Neural progenitor cell (in vitro differentiated cells): ENCODE data around the gene ADAMTS5. TPM values are rescaled to one million over a fixed set of nuclear protein-coding genes. Genes with fewer than 3 reads are reported as not detected.

Experiments used
- DNase-seq: peaks from one replicate; pipeline ENCODE4 v3.0.0-alpha.2; 2016; ENCODE audit warnings: low spot score
- H2AFZ ChIP-seq: fragments of 200-600 bp; sonication (generic); replicated peaks from 2 replicates; pipeline ENCODE4 v1.6.1; 2016; ENCODE audit warnings: antibody characterized with exemption
- H3F3A ChIP-seq: fragments of 200-600 bp; sonication (generic); 2 replicates; pipeline ENCODE4 v1.6.1; 2016; ENCODE audit warnings: antibody characterized with exemption, low read depth
- H3K27ac ChIP-seq: fragments of 200-600 bp; sonication (generic); 2 replicates; pipeline ENCODE4 v1.5.1; 2016; ENCODE audit warnings: mild to moderate bottlenecking
- H3K27me3 ChIP-seq: fragments of 200-600 bp; sonication (generic); 2 replicates; pipeline ENCODE4 v1.6.1; 2016; ENCODE audit warnings: mild to moderate bottlenecking, moderate library complexity
- H3K36me3 ChIP-seq: fragments of 200-600 bp; sonication (generic); 2 replicates; pipeline ENCODE4 v1.5.1; 2016
- H3K4me1 ChIP-seq: fragments of 200-600 bp; sonication (generic); 2 replicates; pipeline ENCODE4 v1.6.1; 2016; ENCODE audit warnings: mixed run types
- H3K4me2 ChIP-seq: fragments of 200-600 bp; sonication (generic); 2 replicates; pipeline ENCODE4 v1.6.1; 2016
- H3K4me3 ChIP-seq: fragments of 200-600 bp; sonication (generic); 2 replicates; pipeline ENCODE4 v1.5.1; 2016
- H3K79me2 ChIP-seq: fragments of 200-600 bp; sonication (generic); 2 replicates; pipeline ENCODE4 v1.6.1; 2016; ENCODE audit warnings: low read depth
- H3K9ac ChIP-seq: fragments of 200-600 bp; sonication (generic); 2 replicates; pipeline ENCODE4 v1.6.1; 2016
- H3K9me3 ChIP-seq: fragments of 200-600 bp; sonication (generic); 2 replicates; pipeline ENCODE4 v1.5.1; 2016; ENCODE audit warnings: low read depth
- H4K20me1 ChIP-seq: fragments of 200-600 bp; sonication (generic); 2 replicates; pipeline ENCODE4 v1.6.1; 2016; ENCODE audit warnings: low read depth
- H3K27ac Mint-ChIP-seq: 3 replicates; pipeline ENCODE4 v1.8.0; 2021; ENCODE audit warnings: mixed read lengths
- H3K27me3 Mint-ChIP-seq: 2 replicates; pipeline ENCODE4 v1.8.0; 2022; ENCODE audit warnings: low read depth, mild to moderate bottlenecking, inconsistent platforms, moderate library complexity, mixed read lengths; ENCODE audit not compliant: insufficient read depth
- H3K36me3 Mint-ChIP-seq: 3 replicates; pipeline ENCODE4 v1.8.0; 2021; ENCODE audit warnings: mixed read lengths
- H3K4me1 Mint-ChIP-seq: 3 replicates; pipeline ENCODE4 v1.8.0; 2021; ENCODE audit warnings: mixed read lengths
- H3K4me3 Mint-ChIP-seq: 3 replicates; pipeline ENCODE4 v1.8.0; 2021; ENCODE audit warnings: mild to moderate bottlenecking, moderate library complexity, mixed read lengths
- H3K9me3 Mint-ChIP-seq: 3 replicates; pipeline ENCODE4 v1.8.0; 2020; ENCODE audit warnings: mixed read lengths
- EZH2 ChIP-seq: fragments of 200-600 bp; sonication (generic); IDR thresholded peaks from 2 replicates; pipeline ENCODE4 v1.6.1; 2017; ENCODE audit warnings: antibody characterized with exemption, mild to moderate bottlenecking, moderate library complexity
- EZH2phosphoT487 ChIP-seq: fragments of 200-600 bp; sonication (generic); IDR thresholded peaks from 2 replicates; pipeline ENCODE4 v1.6.1; 2017; ENCODE audit warnings: antibody characterized with exemption
- total RNA-seq: library from RNA; depleted of rRNA; stranded (reverse); fragments of >200 nt; gene quantifications from 2 replicates; pipeline ENCODE4 v1.2.3, GENCODE V29; 2015; ENCODE audit warnings: low replicate concordance
- TF ChIP-seq, protein P1 (sequence below): fragments of 200-600 bp; sonication (generic); IDR thresholded peaks from 2 replicates; pipeline ENCODE4 v1.5.1; 2017; ENCODE audit warnings: antibody characterized with exemption, mild to moderate bottlenecking

The ADAMTS5 gene
- total RNA-seq, 1 donor from 2014 or later: not detected

DNA sequence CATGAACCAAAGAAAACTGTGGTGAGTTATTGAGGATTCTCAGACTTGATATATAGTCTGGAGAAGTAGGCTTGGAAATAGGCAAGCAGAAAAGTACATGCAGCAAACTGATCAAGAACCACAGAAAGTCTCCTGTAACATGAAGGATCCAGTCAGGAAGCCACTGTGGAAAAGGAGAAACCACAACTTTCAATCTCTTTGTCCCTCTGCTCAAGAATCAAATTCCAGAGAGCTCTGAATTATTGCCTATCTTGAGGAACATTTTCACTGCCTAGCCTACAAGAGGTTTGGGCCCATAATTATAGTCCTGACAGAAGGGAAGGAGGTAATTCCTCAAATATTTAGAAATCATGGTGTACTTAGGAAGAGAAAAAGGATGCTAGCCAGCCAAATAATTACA lies 78.6 kb downstream of the ADAMTS5 start:
- Histone ChIP-seq H2AFZ (no peak overlapping the region), H3K27ac (no peak overlapping the region), H3K36me3 (no peaks in the 10 kb centered on the region), H3K4me2 (no peak overlapping the region), H3K9me3 (no peaks in the 10 kb centered on the region), H3K27me3 (no peaks in the 10 kb centered on the region), H3K79me2 (no peaks in the 10 kb centered on the region), H3F3A (no peaks in the 10 kb centered on the region), H3K4me1 (no peaks in the 10 kb centered on the region), H4K20me1 (no peaks in the 10 kb centered on the region), H3K4me3 (no peak overlapping the region), H3K9ac (no peak overlapping the region)
- no peak overlapping the region for H3K27ac Mint-ChIP-seq
- no peaks in the 10 kb centered on the region for H3K9me3 Mint-ChIP-seq
- TF ChIP-seq EZH2phosphoT487 (no peak), EZH2 (no peak)
- TF ChIP-seq, protein P1, sequence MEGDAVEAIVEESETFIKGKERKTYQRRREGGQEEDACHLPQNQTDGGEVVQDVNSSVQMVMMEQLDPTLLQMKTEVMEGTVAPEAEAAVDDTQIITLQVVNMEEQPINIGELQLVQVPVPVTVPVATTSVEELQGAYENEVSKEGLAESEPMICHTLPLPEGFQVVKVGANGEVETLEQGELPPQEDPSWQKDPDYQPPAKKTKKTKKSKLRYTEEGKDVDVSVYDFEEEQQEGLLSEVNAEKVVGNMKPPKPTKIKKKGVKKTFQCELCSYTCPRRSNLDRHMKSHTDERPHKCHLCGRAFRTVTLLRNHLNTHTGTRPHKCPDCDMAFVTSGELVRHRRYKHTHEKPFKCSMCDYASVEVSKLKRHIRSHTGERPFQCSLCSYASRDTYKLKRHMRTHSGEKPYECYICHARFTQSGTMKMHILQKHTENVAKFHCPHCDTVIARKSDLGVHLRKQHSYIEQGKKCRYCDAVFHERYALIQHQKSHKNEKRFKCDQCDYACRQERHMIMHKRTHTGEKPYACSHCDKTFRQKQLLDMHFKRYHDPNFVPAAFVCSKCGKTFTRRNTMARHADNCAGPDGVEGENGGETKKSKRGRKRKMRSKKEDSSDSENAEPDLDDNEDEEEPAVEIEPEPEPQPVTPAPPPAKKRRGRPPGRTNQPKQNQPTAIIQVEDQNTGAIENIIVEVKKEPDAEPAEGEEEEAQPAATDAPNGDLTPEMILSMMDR: no peak
- H3K4me1 Mint-ChIP-seq: no peaks in the 10 kb centered on the region
- no peak for DNase-seq
- H3K4me3 Mint-ChIP-seq: no peak overlapping the region
- H3K36me3 Mint-ChIP-seq: no peaks in the 10 kb centered on the region
- H3K27me3 Mint-ChIP-seq: no peaks in the 10 kb centered on the region

DNA sequence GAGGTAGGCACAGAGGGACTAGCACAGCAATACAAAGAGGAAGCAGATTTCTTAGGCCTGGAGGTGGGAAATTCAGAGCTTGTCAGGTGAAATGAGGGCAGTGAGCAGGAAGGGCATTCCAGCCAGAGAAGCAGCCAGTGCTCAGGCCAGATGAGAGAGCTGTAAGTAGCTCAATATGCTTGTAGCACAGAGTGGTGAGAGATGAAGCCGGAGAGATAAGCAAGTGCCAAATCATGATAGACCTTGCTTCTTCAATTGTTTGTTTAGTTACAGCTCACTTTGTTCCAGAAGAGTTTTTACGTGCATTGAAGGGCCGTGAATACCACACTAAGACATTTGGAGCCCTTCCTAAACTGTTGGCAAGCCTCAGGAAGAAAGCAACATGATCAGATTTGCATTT lies 79.6 kb downstream of the ADAMTS5 start:
- Mint-ChIP-seq H3K4me1 (no peaks in the 10 kb centered on the region), H3K36me3 (no peaks in the 10 kb centered on the region), H3K27ac (no peak overlapping the region), H3K9me3 (no peaks in the 10 kb centered on the region), H3K4me3 (no peak overlapping the region), H3K27me3 (no peaks in the 10 kb centered on the region)
- H3K9me3 ChIP-seq: no peaks in the 10 kb centered on the region
- no peak overlapping the region for H3K4me3 ChIP-seq
- no peak overlapping the region for H3K27ac ChIP-seq
- no peaks in the 10 kb centered on the region for H3K36me3 ChIP-seq
- no peaks in the 10 kb centered on the region for H4K20me1 ChIP-seq
- H2AFZ ChIP-seq: no peak overlapping the region
- H3K9ac ChIP-seq: no peak overlapping the region
- DNase-seq: no peak
- H3F3A ChIP-seq: no peaks in the 10 kb centered on the region
- H3K4me2 ChIP-seq: no peak overlapping the region
- TF ChIP-seq, protein P1: no peak
- H3K4me1 ChIP-seq: no peaks in the 10 kb centered on the region
- H3K27me3 ChIP-seq: no peaks in the 10 kb centered on the region
- no peaks in the 10 kb centered on the region for H3K79me2 ChIP-seq

DNA sequence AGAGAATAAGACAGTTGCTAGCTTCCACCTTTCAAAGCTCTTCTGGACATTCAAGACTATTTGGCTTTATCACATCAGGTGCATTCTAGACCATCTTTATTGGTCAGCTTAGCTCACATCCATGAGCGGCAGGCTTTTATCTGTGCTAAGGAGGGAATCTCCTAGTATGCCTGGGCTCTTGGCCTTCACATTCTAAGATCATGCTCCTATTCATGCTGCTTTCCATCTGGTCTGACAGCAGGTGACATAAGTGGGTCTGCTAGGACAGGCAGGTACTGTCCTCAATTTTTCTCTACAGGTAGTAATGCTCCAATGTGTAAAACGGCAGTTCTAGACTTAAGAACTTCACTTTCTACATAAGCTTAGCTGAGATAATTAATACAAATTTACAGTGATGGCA lies 82.5 kb downstream of the ADAMTS5 start:
- no peak overlapping the region for H3K4me2 ChIP-seq
- H3K4me3 Mint-ChIP-seq: no peak overlapping the region
- H3K4me3 ChIP-seq: no peak overlapping the region
- no peak overlapping the region for H3K27ac Mint-ChIP-seq
- no peaks in the 10 kb centered on the region for H3K9me3 ChIP-seq
- DNase-seq: no peak
- H3K4me1 Mint-ChIP-seq: no peaks in the 10 kb centered on the region
- no peak overlapping the region for H3K27ac ChIP-seq
- TF ChIP-seq EZH2phosphoT487 (no peak), EZH2 (no peak)
- TF ChIP-seq, protein P1: no peak
- H3K27me3 ChIP-seq: no peaks in the 10 kb centered on the region
- H4K20me1 ChIP-seq: no peaks in the 10 kb centered on the region
- H3K79me2 ChIP-seq: no peaks in the 10 kb centered on the region
- no peaks in the 10 kb centered on the region for H3K36me3 ChIP-seq
- H3K27me3 Mint-ChIP-seq: peaks cover 3% of the 10 kb centered on the region
- H2AFZ ChIP-seq: no peak overlapping the region
- no peak overlapping the region for H3K9ac ChIP-seq
- H3F3A ChIP-seq: no peaks in the 10 kb centered on the region
- H3K36me3 Mint-ChIP-seq: no peaks in the 10 kb centered on the region
- H3K4me1 ChIP-seq: no peaks in the 10 kb centered on the region
- H3K9me3 Mint-ChIP-seq: no peaks in the 10 kb centered on the region

GRCh38 chr21:26883768-26884167 lies 83.1 kb downstream of the ADAMTS5 start:
- no peaks in the 10 kb centered on the region for H3K9me3 ChIP-seq
- Mint-ChIP-seq H3K4me1 (no peaks in the 10 kb centered on the region), H3K27me3 (peaks cover 3% of the 10 kb centered on the region), H3K36me3 (no peaks in the 10 kb centered on the region), H3K9me3 (no peaks in the 10 kb centered on the region), H3K27ac (no peak overlapping the region), H3K4me3 (no peak overlapping the region)
- H3K4me1 ChIP-seq: no peaks in the 10 kb centered on the region
- TF ChIP-seq EZH2 (no peak), EZH2phosphoT487 (no peak)
- TF ChIP-seq, protein P1: no peak
- no peak overlapping the region for H2AFZ ChIP-seq
- no peaks in the 10 kb centered on the region for H3K79me2 ChIP-seq
- H3K9ac ChIP-seq: no peak overlapping the region
- DNase-seq: no peak
- no peaks in the 10 kb centered on the region for H3K27me3 ChIP-seq
- H3K4me3 ChIP-seq: no peak overlapping the region
- no peaks in the 10 kb centered on the region for H4K20me1 ChIP-seq
- H3K36me3 ChIP-seq: no peaks in the 10 kb centered on the region
- H3F3A ChIP-seq: no peaks in the 10 kb centered on the region
- no peak overlapping the region for H3K4me2 ChIP-seq
- H3K27ac ChIP-seq: no peak overlapping the region
